Activated naive CD4-positive, alpha-beta T cell treated with Interleukin-2 at 50 U/mL for 16 hours (primary cell): Measurements from ENCODE around the gene BABAM2.

Experiments used
- DNase-seq: peaks from one replicate; pipeline ENCODE4 v3.0.0-alpha.2; 2020

Gene BABAM2

GRCh38 chr2:28269019-28269784 is 378.7 kb downstream of the BABAM2 start:
- no peak for DNase-seq

- DNase-seq = no peak
These were observed 380.1 kb downstream of the BABAM2 start for GRCh38 chr2:28270456-28271152.

- no peak for DNase-seq
These were observed 380.8 kb downstream of the BABAM2 start for GRCh38 chr2:28271231-28271918.

GRCh38 chr2:28271919-28272250 is 381.4 kb downstream of the BABAM2 start:
- DNase-seq = no peak

- DNase-seq = no peak
These were observed 383.2 kb downstream of the BABAM2 start for GRCh38 chr2:28273751-28274150.

DNA sequence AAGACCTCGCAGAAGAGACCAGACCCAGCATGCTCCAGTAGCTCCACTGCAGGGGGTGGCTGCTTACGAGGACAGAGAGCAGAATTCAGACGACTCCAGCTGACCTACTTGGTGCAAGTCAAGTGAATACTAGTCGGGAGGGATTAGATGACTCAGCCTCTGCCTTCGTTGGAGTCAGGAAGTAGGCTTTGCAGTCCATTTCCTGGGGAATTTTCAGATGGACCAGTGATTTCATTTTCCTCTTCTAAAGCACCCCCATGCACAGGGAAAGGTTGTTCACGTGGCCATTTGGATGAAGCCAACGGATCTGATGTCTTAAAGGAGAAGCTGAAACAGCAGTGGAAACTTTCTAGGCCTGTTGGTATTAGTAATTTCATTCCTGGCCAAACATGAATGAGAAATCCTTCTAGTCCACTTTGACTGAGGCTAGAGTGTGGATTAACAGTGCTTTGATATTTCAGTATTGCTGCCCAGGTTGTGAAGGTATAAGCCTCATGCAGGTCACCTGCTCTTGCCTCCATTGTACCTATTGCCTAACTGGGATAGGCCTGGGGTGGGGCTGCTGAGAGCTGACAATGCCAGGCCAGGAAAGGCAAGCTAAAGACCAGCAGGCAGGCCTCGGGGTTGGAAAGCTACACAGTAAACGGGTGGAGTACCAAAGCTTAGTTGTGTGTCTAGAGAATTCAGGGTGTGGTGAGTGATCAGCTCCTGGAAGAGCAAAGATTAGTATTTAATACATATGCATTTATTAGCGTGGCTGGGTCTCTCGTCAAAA is 384.6 kb downstream of the BABAM2 start:
- no peak for DNase-seq

DNA sequence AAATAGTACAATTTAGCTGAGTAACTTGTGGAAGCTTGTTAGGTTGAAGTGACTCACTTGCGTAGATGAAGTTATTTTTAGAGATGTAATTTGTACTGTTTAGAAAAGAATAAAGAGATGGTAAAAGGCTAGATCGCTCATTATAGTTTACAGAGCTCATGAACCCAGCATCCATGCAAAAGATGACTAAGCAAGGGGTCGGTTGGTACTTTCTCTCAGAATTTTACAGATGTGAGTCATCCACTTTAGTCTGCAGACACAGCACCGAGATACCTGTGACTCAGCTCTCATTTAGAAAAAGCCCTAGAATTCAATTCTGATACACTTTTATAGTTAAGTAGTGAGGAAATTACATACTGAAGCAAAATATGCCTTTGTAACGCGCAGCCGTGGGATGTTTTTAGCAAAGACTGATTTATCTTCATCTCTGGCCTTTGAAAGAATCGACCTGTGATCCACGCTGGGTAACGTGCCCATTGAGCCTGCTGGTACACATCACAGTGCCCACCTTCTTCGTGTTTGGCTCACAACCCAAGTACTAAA is 385.6 kb downstream of the BABAM2 start:
- DNase-seq = peak; percentile 35

DNA sequence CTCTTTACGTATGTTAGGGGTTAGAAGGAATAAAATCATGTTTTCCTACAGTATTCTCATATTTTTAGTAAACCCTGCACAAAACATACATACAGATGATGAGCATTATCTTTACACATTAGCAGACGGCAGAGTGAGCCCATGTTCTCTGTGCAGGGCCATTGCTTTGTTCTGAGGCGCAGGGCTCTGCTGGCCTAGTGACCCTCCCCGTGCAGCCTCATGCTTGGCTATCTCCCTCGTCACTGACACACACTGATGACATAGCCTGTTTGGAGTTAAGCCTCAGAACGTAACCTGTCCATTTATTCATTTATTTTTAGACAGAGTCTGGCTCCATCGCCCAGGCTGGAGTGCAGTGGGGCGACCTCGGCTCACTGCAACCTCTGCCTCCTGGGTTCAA is 386.3 kb downstream of the BABAM2 start:
- DNase-seq = no peak

DNA sequence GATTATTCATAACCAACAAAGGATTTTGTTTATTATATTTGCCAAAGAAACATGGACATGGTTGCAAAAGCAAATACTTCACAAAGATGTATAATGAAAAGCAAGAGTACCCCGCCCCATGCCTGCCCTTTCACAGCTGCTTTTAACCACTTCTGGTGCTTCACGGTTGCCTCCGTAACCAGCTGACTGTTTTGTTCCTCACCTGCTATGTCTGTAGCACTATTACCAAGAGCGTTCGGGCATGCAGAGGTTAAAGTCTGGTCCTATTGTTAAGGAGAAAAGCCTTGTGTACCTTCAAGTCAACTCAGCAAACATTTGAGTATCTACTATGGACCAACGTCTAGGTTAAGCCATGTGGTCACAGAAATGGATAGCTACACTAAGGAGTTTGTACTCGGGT is 386.9 kb downstream of the BABAM2 start:
- no peak for DNase-seq

- DNase-seq = no peak
These were observed 388.8 kb downstream of the BABAM2 start for GRCh38 chr2:28279371-28279770.

GRCh38 chr2:28280619-28281018 is 390.1 kb downstream of the BABAM2 start:
- no peak for DNase-seq

- no peak for DNase-seq
These were observed 391.2 kb downstream of the BABAM2 start for GRCh38 chr2:28281739-28282138.

DNA sequence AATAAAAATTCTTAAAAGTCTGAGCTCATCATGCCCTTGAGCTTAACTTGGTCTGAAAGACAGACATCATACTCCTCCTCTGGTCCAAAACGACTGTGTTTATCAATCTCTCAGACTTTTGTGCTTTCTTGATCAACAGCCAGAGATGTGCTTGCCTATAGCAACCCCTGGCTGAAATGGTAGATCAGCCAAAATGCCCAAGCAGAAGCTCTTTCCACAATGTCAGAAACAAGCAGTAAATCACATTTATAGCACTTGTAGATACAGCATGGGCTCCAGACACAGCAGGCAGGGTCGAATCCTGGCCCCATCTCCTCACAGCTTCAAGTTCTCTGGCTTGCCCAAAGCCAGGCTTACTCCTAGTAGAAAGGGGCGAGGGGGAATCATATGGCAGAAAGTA is 391.7 kb downstream of the BABAM2 start:
- no peak for DNase-seq

GRCh38 chr2:28282861-28283646 is 392.5 kb downstream of the BABAM2 start:
- no peak for DNase-seq

GRCh38 chr2:28283861-28284260 is 393.3 kb downstream of the BABAM2 start:
- DNase-seq = no peak

DNA sequence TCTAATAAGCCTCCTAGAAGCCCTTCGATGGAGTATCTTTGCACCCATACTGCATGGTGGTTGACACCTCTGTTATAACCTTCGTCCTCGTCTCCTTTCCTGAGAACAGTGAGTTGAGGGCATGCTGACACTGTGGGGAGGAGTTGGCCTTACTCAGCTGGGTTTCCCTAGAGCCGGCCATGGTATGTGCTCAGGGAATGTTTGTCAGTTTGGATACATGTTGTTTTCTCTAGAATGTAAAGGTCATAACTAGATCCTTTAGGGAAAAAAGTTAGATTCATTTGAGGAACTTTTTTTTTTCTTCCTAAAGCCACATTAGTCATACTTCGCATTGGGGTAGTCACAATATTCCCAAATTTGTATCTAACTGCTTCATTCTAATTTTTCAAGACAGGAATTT is 396.1 kb downstream of the BABAM2 start:
- DNase-seq = no peak

GRCh38 chr2:28287256-28287915 is 396.9 kb downstream of the BABAM2 start:
- DNase-seq = no peak

DNA sequence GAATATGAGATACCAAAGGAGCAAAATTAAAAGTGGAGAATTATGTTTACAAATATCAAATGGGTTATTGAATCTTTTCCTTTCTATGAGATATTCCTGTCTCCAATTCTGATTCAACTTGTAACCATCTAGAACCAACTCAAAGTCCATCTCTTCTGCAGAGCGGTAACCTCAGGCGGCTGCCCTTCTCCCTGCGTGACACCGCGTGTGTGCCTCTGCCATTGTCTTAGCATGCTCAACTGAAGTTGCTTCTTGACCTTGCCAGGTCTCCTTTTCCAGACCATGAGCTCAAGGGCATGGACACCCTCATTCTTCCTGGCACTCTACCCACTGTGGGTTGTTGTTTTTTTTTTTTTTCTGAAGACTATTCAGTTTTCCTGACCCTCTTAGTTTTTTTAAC is 398.1 kb downstream of the BABAM2 start:
- DNase-seq = no peak

DNA sequence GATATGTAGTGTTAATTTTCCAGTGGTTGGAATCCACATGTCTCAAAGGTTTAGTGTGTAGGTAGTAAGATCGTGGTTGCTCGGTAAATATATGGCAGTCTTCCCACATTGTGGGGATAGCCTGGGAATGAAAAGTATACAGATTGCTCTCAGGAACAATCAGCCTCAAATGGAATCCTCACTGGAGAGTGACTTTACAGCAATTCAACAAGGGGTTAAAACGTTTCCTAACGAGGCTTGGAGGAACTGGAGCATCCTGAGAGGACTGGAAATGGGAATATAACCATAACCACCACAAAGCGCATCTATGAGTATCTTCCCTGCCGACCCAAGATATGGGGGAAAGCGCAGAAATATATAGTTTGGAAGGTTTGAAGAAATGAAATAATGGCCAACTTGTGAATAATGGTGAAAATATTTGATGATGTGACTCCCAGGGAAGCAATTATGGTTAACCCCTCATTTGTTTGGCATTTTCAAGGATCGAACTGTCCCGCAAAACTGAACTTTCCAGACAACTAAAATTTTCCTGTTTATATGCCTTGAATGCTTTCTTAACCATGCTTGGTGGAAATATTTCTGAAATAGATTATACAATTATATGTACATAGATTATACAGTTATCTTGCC is 401.4 kb downstream of the BABAM2 start:
- DNase-seq = no peak

- no peak for DNase-seq
These were observed 402.0 kb downstream of the BABAM2 start for GRCh38 chr2:28292491-28292890.

DNA sequence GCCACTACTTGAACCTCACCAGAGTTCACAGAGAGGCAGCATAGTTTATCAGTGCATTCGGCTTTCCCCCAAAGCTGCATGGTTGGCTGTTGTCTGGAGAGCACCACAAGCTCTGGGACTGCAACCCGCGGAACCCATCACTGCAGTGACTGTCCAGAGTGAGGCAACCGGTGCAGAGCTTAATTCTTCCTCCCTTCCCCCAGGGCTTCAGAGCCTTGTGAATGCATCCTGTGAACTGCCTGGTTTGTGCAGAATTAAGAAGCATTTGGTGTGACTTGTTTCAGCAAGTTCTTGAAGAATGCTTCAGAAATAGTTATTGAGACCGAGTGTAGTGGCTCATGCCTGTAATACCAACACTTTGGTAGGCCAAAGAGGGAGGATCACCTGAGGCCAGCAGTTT is 402.9 kb downstream of the BABAM2 start:
- no peak for DNase-seq
